K562 (cell line): ENCODE results near the gene HRG. TPM values are rescaled to one million over a fixed set of nuclear protein-coding genes. Genes with fewer than 3 reads are reported as not detected.

Source experiments
- ATF3 ChIP-seq, 2 experiments: fragments of 450-650 bp in 1 of 2; sonication (generic) in 1 of 2; formaldehyde crosslinking in 1 of 2; IDR thresholded peaks in 1 of 2; conservative IDR thresholded peaks in 1 of 2; 2 replicates each; pipeline versions ENCODE4 v1.6.1 to v1.8.1; 2016 to 2023; ENCODE audit warnings: mild to moderate bottlenecking in 2 of 2, moderate library complexity in 2 of 2, inconsistent platforms in 1 of 2, missing genetic modification reagents in 1 of 2
- CCNT2 ChIP-seq: IDR thresholded peaks from 2 replicates; pipeline ENCODE4 v1.6.1; 2011; ENCODE audit warnings: borderline replicate concordance, low read depth, mild to moderate bottlenecking, moderate library complexity, mixed read lengths, low read length; ENCODE audit not compliant: insufficient read length; ENCODE audit errors: extremely low read depth
- DEAF1 ChIP-seq: fragments of 450-650 bp; formaldehyde crosslinking; IDR thresholded peaks from 2 replicates; pipeline ENCODE4 v1.4.0; 2020; ENCODE audit warnings: mild to moderate bottlenecking, moderate library complexity
- EHMT2 ChIP-seq: fragments of 450-650 bp; IDR thresholded peaks from 2 replicates; pipeline ENCODE4 v1.6.1; 2018; ENCODE audit warnings: antibody characterized with exemption
- FOXP4 ChIP-seq: sonication (generic); formaldehyde crosslinking; IDR thresholded peaks from 2 replicates; pipeline ENCODE4 v1.8.0; 2022; ENCODE audit warnings: mild to moderate bottlenecking, missing genetic modification reagents, borderline replicate concordance
- NUFIP1 ChIP-seq: fragments of 450-650 bp; IDR thresholded peaks from 2 replicates; pipeline ENCODE4 v1.6.1; 2018; ENCODE audit not compliant: partially characterized antibody
- TARDBP ChIP-seq: fragments of 450-650 bp; IDR thresholded peaks from 2 replicates; pipeline ENCODE4 v1.6.1; 2016
- polyA plus RNA-seq, 8 experiments: library from polyadenylated mRNA; depleted of rRNA in 4 of 8; stranded (reverse) in 5 of 8; unstranded in 3 of 8; fragments of >200 nt; fragmentation: Nextera tagmentation in 2 of 8; fragmentation: Illumina TruSeq in 1 of 8; extraction: Ambion mirVana in 2 of 8; extraction: Trizol in 1 of 8; gene quantifications; 2 replicates each; pipeline versions ENCODE4 v1.2.1 to v1.2.3, GENCODE V29; 2011 to 2014; ENCODE audit warnings: inconsistent platforms in 1 of 8, missing spikeins in 1 of 8
- total RNA-seq, 7 experiments: library from RNA; depleted of rRNA in 6 of 7; stranded (reverse); fragments of >200 nt in 6 of 7; fragmentation: Illumina TruSeq in 2 of 7; extraction: Trizol in 2 of 7; gene quantifications; 2 replicates each; pipeline versions ENCODE4 v1.2.1 to v1.2.3, GENCODE V29; 2011 to 2021; ENCODE audit warnings: low replicate concordance in 1 of 7

The HRG gene
- total and polyA plus RNA-seq, 9 of the 15 experiments (the other 6 are each of a cell fraction or from before 2014, with no cell fraction given): not detected

DNA sequence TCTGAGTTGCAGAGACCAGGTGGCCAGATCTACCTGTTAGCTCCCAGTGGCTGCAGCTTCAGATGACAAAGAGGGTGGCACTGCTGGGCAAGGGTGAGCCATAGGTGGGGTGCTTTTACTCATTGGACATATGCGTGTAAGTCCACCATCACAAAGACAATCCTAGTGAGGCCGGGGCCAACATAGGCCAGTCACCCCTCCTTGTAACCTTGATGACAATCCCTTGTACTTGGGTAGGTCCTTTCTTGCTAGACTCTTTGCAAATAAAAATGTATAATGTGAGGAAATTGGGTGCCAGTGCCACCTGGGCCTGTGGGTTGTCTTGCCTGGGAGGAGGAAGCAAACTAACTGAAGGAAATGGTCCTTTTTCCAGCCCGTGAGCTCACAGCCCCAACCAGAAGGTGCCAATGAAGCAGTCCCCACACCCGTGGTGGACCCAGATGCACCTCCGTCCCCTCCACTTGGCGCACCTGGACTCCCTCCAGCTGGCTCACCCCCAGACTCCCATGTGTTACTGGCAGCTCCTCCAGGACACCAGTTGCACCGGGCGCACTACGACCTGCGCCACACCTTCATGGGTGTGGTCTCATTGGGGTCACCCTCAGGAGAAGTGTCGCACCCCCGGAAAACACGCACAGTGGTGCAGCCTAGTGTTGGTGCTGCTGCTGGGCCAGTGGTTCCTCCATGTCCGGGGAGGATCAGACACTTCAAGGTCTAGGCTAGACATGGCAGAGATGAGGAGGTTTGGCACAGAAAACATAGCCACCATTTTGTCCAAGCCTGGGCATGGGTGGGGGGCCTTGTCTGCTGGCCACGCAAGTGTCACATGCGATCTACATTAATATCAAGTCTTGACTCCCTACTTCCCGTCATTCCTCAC is 45.4 kb upstream of the HRG start (continued):
- TF ChIP-seq FOXP4 (CRISPR knock-in tag) (no peak), DEAF1 (CRISPR knock-in tag) (no peak), TARDBP (no peak), CCNT2 (no peak), ATF3 (IDR thresholded peaks at IDR 0.05) (no peak), ATF3 (CRISPR knock-in tag; conservative IDR thresholded peaks at IDR 0.05) (no peak), EHMT2 (no peak), NUFIP1 (no peak)
